GM18526 (cell line): ENCODE results near the gene PDE4DIP.
"Not testable (repeated sequence)": the region's sequence is repeated elsewhere in the genome, so short reads cannot be mapped to it uniquely, and the experiment has no call there.

Source experiments
- POLR2A ChIP-seq: IDR thresholded peaks from 3 replicates; pipeline ENCODE4 v1.6.1; 2011; ENCODE audit not compliant: insufficient read length; ENCODE audit errors: extremely low read depth

Gene PDE4DIP

DNA sequence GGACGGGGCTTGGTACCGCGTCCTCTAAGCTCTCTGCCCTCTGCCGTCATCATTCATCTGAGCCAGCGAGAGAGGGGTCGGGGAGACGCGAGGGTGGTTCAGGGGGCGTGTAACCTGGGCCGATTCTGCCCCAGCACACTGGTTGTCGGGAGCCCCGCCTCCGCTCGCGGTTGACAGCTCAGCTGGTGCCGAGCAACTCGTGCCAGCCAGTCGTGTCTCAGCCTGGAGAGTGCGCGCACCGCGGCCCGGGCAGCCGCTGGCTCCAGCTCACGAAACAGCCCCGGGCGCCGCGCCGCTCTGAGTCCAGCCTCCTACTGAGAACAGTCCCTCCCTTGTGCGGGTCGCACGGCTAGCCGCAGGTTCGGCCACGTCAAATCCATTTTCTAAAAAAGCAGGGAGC lies at the start of gene PDE4DIP:
Gene PDE4DIP (plus strand): TSS at position 209 of the 400 bp plus-strand sequence. CDS start 347 bp downstream, outside the sequence.
- TF ChIP-seq POLR2A: not testable (repeated sequence)
